OCI-LY1 (cell line): ENCODE measurements around the gene NPB.

ENCODE experiments used
- CTCF ChIP-seq: fragments of 200-600 bp; sonication (generic), shearing (Covaris generic); IDR thresholded peaks from 2 replicates; pipeline ENCODE4 v1.5.1; 2017; ENCODE audit warnings: mild to moderate bottlenecking, antibody characterized with exemption, low read length, moderate library complexity, mixed read lengths
- EZH2 ChIP-seq: fragments of 200-600 bp; sonication (generic), shearing (Covaris generic); IDR thresholded peaks from 2 replicates; pipeline ENCODE4 v1.8.0; 2017; ENCODE audit warnings: borderline replicate concordance, mixed run types, mild to moderate bottlenecking, antibody characterized with exemption, low read length, moderate library complexity, mixed read lengths

GRCh38 chr17:81885869-81886548 lies 16.0 kb upstream of the NPB start:
- TF ChIP-seq EZH2, result no peak
- no peak for TF ChIP-seq CTCF
